Raji (cell line): Measurements from ENCODE around the gene HIPK1.

ENCODE experiments used
- POLR2A ChIP-seq: IDR thresholded peaks from 2 replicates; pipeline ENCODE4 v1.6.1; 2011; ENCODE audit warnings: low read depth, low read length, control low read depth; ENCODE audit not compliant: insufficient read depth

HIPK1 gene

GRCh38 chr1:113929750-113930498, 800 bp downstream of the HIPK1 start:
- no peak for TF ChIP-seq POLR2A

- no peak for TF ChIP-seq POLR2A
Measured at GRCh38 chr1:113930499-113931161, 1.5 kb downstream of the HIPK1 start.

- TF ChIP-seq POLR2A: no peak
Measured at GRCh38 chr1:113931451-113931851, 2.3 kb downstream of the HIPK1 start.

- TF ChIP-seq POLR2A: no peak
Measured at GRCh38 chr1:113934006-113934405, 4.9 kb downstream of the HIPK1 start.

GRCh38 chr1:113934511-113935055, 5.5 kb downstream of the HIPK1 start:
- TF ChIP-seq POLR2A: no peak

- no peak for TF ChIP-seq POLR2A
Measured at GRCh38 chr1:113935176-113935575, 6.1 kb downstream of the HIPK1 start.

GRCh38 chr1:113935970-113936369, 6.8 kb downstream of the HIPK1 start:
- no peak for TF ChIP-seq POLR2A

GRCh38 chr1:113937146-113937545, 8.0 kb downstream of the HIPK1 start:
- TF ChIP-seq POLR2A: no peak

- no peak for TF ChIP-seq POLR2A
Measured at GRCh38 chr1:113938192-113938591, 9.1 kb downstream of the HIPK1 start.

GRCh38 chr1:113940365-113941244, 11.5 kb downstream of the HIPK1 start:
- no peak for TF ChIP-seq POLR2A

GRCh38 chr1:113941245-113941559, 12.1 kb downstream of the HIPK1 start:
- no peak for TF ChIP-seq POLR2A

- no peak for TF ChIP-seq POLR2A
Measured at GRCh38 chr1:113942527-113942926, 13.4 kb downstream of the HIPK1 start.

- TF ChIP-seq POLR2A: no peak
Measured at GRCh38 chr1:113943028-113943811, 14.1 kb downstream of the HIPK1 start.

GRCh38 chr1:113945329-113945728, 16.2 kb downstream of the HIPK1 start:
- no peak for TF ChIP-seq POLR2A

- TF ChIP-seq POLR2A: no peak
Measured at GRCh38 chr1:113946112-113946511, 17.0 kb downstream of the HIPK1 start.
